Activated naive CD4-positive, alpha-beta T cell treated with anti-CD3 and anti-CD28 coated beads for 36 hours (primary cell): ENCODE data around the gene LAMA3. TPM values are rescaled to one million over a fixed set of nuclear protein-coding genes. Genes with fewer than 3 reads are reported as not detected.

Experiments
- CTCF ChIA-PET: fragments of 350-600 bp; sonication (Branson Sonifier 250); formaldehyde crosslinking; loops from one replicate; lab custom pipeline; 2021; ENCODE audit warnings: antibody characterized with exemption; lab: Charles Lee
- DNase-seq: peaks from one replicate; pipeline ENCODE4 v3.0.0-alpha.2; 2020
- H3K27ac Mint-ChIP-seq: one replicate; pipeline ENCODE4 v1.8.0; 2021; ENCODE audit warnings: mild to moderate bottlenecking, mixed read lengths
- H3K27me3 Mint-ChIP-seq: one replicate; pipeline ENCODE4 v1.8.0; 2021; ENCODE audit warnings: low read depth, mixed read lengths
- H3K36me3 Mint-ChIP-seq: one replicate; pipeline ENCODE4 v1.8.0; 2021; ENCODE audit warnings: low read depth, mixed read lengths
- H3K4me1 Mint-ChIP-seq: one replicate; pipeline ENCODE4 v1.8.0; 2021; ENCODE audit warnings: low read depth, mixed read lengths
- H3K4me3 Mint-ChIP-seq: one replicate; pipeline ENCODE4 v1.8.0; 2021; ENCODE audit warnings: mild to moderate bottlenecking, moderate library complexity, mixed read lengths
- H3K9me3 Mint-ChIP-seq: one replicate; pipeline ENCODE4 v1.8.0; 2021; ENCODE audit warnings: mixed read lengths
- intact Hi-C: fragments of 100-400 bp; cut with micrococcal nuclease; formaldehyde crosslinking; loops from one replicate; pipeline ENCODE4 v1.15.1; 2023
- total RNA-seq, 2 experiments: library from RNA; stranded (reverse); gene quantifications; one replicate each; pipeline ENCODE4 v1.2.3, GENCODE V29; 2021

The LAMA3 gene
- total RNA-seq, 2 experiments from 2014 or later = 0.05 to 0.10 TPM

GRCh38 chr18:23920054-23920453 is 230.8 kb downstream of the LAMA3 start:
- H3K4me3 Mint-ChIP-seq = no peak overlapping the region
- no peaks in the 10 kb centered on the region for H3K36me3 Mint-ChIP-seq
- peaks cover 11% of the 10 kb centered on the region for H3K4me1 Mint-ChIP-seq
- no peaks in the 10 kb centered on the region for H3K9me3 Mint-ChIP-seq
- no peaks in the 10 kb centered on the region for H3K27me3 Mint-ChIP-seq
- no peak for DNase-seq
- intact Hi-C loops = no loop called here
- H3K27ac Mint-ChIP-seq = no peak overlapping the region
- CTCF ChIA-PET = interaction anchor here (0.6 to 3.1 kb wide), 5 partner anchors 15 to 116 kb away, joined by 4 to 17 read pairs (median 12); no protein-coding TSS in a partner anchor

DNA sequence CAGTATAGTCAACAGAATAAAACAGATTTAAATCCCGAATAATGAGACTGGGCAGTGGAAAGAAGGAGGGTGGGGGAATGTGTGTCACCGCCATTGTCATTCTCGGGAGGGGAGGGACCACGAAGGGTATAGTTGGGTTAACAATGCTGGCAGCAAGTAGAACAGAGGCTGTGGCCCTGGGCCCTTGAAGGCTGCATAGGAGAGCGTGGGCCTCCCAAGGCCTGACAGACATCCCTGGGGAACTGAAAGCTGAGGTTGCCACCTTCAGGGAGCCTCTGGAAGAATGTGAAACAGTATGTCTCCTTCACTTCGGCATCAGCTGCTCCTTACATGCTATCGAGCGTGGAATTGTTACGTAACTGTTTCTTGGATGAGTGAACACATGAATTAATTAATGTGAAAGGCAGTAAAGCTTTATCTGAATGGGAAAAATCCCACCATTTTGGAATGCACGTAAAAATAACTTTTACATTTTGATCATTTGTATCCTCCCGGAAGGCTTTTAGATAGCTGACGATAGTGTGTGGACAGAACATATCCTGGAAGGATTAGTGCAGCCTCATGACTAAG is 232.5 kb downstream of the LAMA3 start:
- peaks cover 11% of the 10 kb centered on the region for H3K4me1 Mint-ChIP-seq
- H3K36me3 Mint-ChIP-seq = no peaks in the 10 kb centered on the region

GRCh38 chr18:23922939-23923338 is 233.7 kb downstream of the LAMA3 start:
- H3K36me3 Mint-ChIP-seq = no peaks in the 10 kb centered on the region
- H3K9me3 Mint-ChIP-seq = no peaks in the 10 kb centered on the region
- no peaks in the 10 kb centered on the region for H3K27me3 Mint-ChIP-seq
- no peak overlapping the region for H3K27ac Mint-ChIP-seq
- intact Hi-C loops = no loop called here
- H3K4me3 Mint-ChIP-seq = no peak overlapping the region
- no peak for DNase-seq
- CTCF ChIA-PET = interaction anchor here (1.2 kb wide), 1 partner anchor 10 kb away, joined by 3 read pairs; no protein-coding TSS in a partner anchor
- H3K4me1 Mint-ChIP-seq = peaks cover 11% of the 10 kb centered on the region

More for the DNA sequence above, 232.5 kb downstream of the LAMA3 start:
- Mint-ChIP-seq H3K27me3 (no peaks in the 10 kb centered on the region), H3K27ac (no peak overlapping the region), H3K9me3 (no peaks in the 10 kb centered on the region), H3K4me3 (no peak overlapping the region)
- DNase-seq = no peak
- CTCF ChIA-PET = interaction anchor here (1.0 to 1.4 kb wide), 3 partner anchors 9 to 30 kb away, joined by 3 to 4 read pairs (median 3); no protein-coding TSS in a partner anchor
- intact Hi-C loops = no loop called here

DNA sequence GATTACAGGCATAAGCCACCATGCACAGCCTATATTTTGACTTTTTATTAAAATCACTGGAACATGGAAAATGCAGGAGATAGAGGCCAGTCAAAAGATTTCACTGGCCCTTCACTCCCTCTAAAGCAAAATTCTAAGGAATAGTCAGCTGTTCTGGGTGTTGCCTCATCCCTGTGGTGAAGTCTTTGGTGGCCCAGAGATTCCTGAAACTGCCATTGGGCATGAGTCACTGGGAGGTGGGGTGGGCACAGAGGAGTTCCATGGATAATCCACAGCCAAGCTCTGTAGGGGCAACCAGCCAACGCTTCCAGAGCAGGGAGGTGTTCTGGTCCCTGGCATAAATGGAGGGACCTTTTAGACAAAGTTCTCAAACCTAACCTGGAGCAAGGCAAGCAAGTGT is 235.6 kb downstream of the LAMA3 start:
- Mint-ChIP-seq H3K27me3 (no peaks in the 10 kb centered on the region), H3K4me1 (peaks cover 16% of the 10 kb centered on the region)

DNA sequence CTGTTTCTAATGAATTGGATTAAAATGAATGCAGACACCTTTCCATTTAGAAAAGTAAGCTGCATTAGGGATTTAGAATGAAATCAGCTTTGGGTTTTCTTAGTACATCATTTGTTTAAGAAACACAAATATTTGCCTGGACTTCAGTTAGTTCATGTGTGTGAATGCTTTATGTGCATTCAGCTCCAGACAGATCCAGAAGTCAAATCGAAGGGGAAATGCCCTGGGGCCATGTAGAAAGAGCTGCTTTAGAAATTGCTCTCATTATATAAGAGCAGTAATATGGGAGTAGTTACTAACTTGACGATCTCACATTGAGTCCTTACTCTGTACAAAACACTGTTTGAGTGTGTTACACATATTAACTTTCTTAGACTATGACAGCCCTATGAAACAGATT is 237.3 kb downstream of the LAMA3 start:
- intact Hi-C loops = no loop called here
- H3K4me1 Mint-ChIP-seq = peaks cover 20% of the 10 kb centered on the region
- CTCF ChIA-PET = interaction anchor here (0.7 to 2.4 kb wide), 3 partner anchors 7 to 12 kb away, joined by 3 to 13 read pairs (median 3); no protein-coding TSS in a partner anchor
- no peak overlapping the region for H3K27ac Mint-ChIP-seq
- no peaks in the 10 kb centered on the region for H3K27me3 Mint-ChIP-seq
- H3K9me3 Mint-ChIP-seq = no peaks in the 10 kb centered on the region
- no peak overlapping the region for H3K4me3 Mint-ChIP-seq
- no peaks in the 10 kb centered on the region for H3K36me3 Mint-ChIP-seq
- no peak for DNase-seq

More for the DNA sequence above, 235.6 kb downstream of the LAMA3 start:
- CTCF ChIA-PET = interaction anchor here (0.6 to 0.7 kb wide), 2 partner anchors 305 to 1212 kb away, joined by 4 to 8 read pairs; no protein-coding TSS in a partner anchor
- intact Hi-C loops = no loop called here
- no peak for DNase-seq
- Mint-ChIP-seq H3K36me3 (no peaks in the 10 kb centered on the region), H3K9me3 (no peaks in the 10 kb centered on the region), H3K4me3 (no peak overlapping the region), H3K27ac (no peak overlapping the region)

DNA sequence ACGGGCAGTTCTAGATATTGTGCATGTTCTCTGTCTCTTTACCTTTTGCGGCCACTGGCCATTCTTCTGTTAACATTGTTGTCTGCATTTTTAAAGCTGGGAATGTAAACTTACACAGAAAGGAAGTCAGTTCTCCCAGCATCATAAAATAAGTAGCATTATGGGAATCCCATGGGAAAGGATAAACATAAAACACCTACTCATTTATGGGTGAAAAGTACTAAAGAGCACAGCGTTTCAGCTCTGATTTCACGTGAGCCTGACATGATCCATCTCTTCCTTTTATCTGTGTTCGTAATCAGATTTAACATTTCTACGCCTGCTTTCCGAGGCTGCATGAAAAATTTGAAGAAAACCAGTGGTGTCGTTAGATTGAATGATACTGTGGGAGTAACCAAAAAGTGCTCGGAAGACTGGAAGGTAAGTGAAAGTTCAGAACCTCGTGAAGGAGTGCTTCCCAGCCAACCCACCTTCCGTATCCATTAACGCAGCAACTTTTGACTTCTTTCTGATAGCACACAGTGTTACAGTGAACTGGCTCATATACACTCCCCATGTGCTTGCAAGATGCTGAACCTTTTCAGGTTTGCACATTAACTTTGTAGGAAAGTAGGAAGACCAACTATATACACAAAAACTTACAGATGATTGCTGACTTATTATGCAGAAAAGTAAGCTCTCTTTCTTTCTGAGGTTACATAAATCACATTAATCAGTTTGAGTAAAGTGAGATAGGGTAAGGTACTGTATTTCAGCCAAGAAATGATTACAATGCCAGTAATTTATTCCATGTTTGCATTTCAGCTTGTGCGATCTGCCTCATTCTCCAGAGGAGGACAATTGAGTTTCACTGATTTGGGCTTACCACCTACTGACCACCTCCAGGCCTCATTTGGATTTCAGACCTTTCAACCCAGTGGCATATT is 238.8 kb downstream of the LAMA3 start:
- H3K4me3 Mint-ChIP-seq = peak overlapping the region; percentile 25
- H3K27me3 Mint-ChIP-seq = no peaks in the 10 kb centered on the region
- no peaks in the 10 kb centered on the region for H3K9me3 Mint-ChIP-seq
- no peak for DNase-seq
- H3K27ac Mint-ChIP-seq = no peak overlapping the region
- H3K4me1 Mint-ChIP-seq = peaks cover 20% of the 10 kb centered on the region
- CTCF ChIA-PET = interaction anchor here (0.9 to 2.4 kb wide), 5 partner anchors 9 to 102 kb away, joined by 3 to 13 read pairs (median 3); no protein-coding TSS in a partner anchor
- no peaks in the 10 kb centered on the region for H3K36me3 Mint-ChIP-seq
- intact Hi-C loops = no loop called here

GRCh38 chr18:23929362-23929930 is 240.2 kb downstream of the LAMA3 start:
- no peak overlapping the region for H3K27ac Mint-ChIP-seq
- intact Hi-C loops = no loop called here
- H3K4me1 Mint-ChIP-seq = peaks cover 24% of the 10 kb centered on the region
- H3K9me3 Mint-ChIP-seq = no peaks in the 10 kb centered on the region
- H3K4me3 Mint-ChIP-seq = no peak overlapping the region
- no peaks in the 10 kb centered on the region for H3K27me3 Mint-ChIP-seq
- H3K36me3 Mint-ChIP-seq = no peaks in the 10 kb centered on the region
- CTCF ChIA-PET = interaction anchor here (0.6 to 1.7 kb wide), 4 partner anchors 9 to 439 kb away, joined by 3 to 9 read pairs (median 4); no protein-coding TSS in a partner anchor
- DNase-seq = peak; percentile 13

GRCh38 chr18:23930002-23930401 is 240.7 kb downstream of the LAMA3 start:
- no peaks in the 10 kb centered on the region for H3K9me3 Mint-ChIP-seq
- no peaks in the 10 kb centered on the region for H3K27me3 Mint-ChIP-seq
- intact Hi-C loops = no loop called here
- no peak for DNase-seq
- CTCF ChIA-PET = interaction anchor here (0.7 to 1.7 kb wide), 2 partner anchors 11 to 439 kb away, joined by 4 to 9 read pairs; no protein-coding TSS in a partner anchor
- no peak overlapping the region for H3K4me3 Mint-ChIP-seq
- no peaks in the 10 kb centered on the region for H3K36me3 Mint-ChIP-seq
- peaks cover 30% of the 10 kb centered on the region for H3K4me1 Mint-ChIP-seq
- H3K27ac Mint-ChIP-seq = no peak overlapping the region

GRCh38 chr18:23932385-23933067 is 243.3 kb downstream of the LAMA3 start:
- CTCF ChIA-PET = interaction anchor here (0.7 kb wide), 1 partner anchor 120 kb away, joined by 4 read pairs; no protein-coding TSS in a partner anchor
- H3K4me1 Mint-ChIP-seq = peaks cover 51% of the 10 kb centered on the region
- no peak for DNase-seq
- H3K27me3 Mint-ChIP-seq = no peaks in the 10 kb centered on the region
- intact Hi-C loops = no loop called here
- no peaks in the 10 kb centered on the region for H3K9me3 Mint-ChIP-seq
- no peak overlapping the region for H3K4me3 Mint-ChIP-seq
- H3K36me3 Mint-ChIP-seq = no peaks in the 10 kb centered on the region
- H3K27ac Mint-ChIP-seq = no peak overlapping the region

DNA sequence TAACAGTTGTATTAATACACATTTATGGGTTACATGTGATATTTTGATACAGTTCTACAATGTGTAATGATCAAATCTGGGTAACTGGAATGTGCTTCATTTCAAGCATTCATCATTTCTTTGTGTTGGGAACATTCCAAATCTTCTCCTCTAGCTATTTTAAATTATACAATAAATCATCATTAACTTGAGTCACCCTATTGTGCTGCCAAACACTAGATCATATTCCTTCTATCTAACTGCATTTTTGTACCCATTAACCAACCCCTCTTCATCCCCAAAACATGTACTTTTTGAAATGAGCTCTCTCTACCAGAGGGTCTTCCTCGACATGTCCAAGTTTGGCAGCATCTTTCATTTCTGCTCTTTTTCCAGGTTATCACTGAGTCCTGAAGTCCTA is 244.2 kb downstream of the LAMA3 start:
- Mint-ChIP-seq H3K9me3 (no peaks in the 10 kb centered on the region), H3K4me1 (peaks cover 55% of the 10 kb centered on the region), H3K27me3 (no peaks in the 10 kb centered on the region), H3K27ac (no peak overlapping the region), H3K36me3 (no peaks in the 10 kb centered on the region), H3K4me3 (no peak overlapping the region)
- CTCF ChIA-PET = interaction anchor here (0.6 to 1.3 kb wide), 3 partner anchors 7 to 16 kb away, joined by 3 to 7 read pairs (median 3); no protein-coding TSS in a partner anchor
- intact Hi-C loops = no loop called here
- DNase-seq = no peak

DNA sequence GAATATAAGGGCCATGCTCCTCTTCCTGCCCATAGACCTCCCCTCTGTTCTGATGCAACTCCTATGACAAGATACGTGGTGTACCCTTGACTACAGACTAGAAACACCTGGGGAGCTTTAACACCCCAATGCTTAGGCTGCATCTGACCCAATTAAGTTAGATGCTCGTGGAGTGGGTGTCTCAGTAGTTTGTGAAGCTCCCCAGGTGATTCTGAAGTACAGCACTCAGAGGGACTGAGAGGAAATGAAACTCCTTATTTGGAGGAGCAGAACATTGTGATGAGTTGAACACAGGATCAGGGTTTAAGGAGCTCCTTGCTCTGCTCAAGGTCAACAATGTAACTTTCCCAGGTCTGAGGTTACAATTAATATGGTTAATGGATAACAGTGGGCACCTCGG is 245.0 kb downstream of the LAMA3 start:
- Mint-ChIP-seq H3K4me3 (no peak overlapping the region), H3K27me3 (no peaks in the 10 kb centered on the region), H3K9me3 (no peaks in the 10 kb centered on the region), H3K36me3 (no peaks in the 10 kb centered on the region), H3K4me1 (peaks cover 51% of the 10 kb centered on the region), H3K27ac (no peak overlapping the region)
- CTCF ChIA-PET = interaction anchor here (0.6 to 1.3 kb wide), 4 partner anchors 8 to 151 kb away, joined by 3 to 7 read pairs (median 3); no protein-coding TSS in a partner anchor
- intact Hi-C loops = no loop called here
- no peak for DNase-seq
